GM12878 (cell line): ENCODE data around the gene DNMT3A. TPM values are rescaled to one million over a fixed set of nuclear protein-coding genes. Genes with fewer than 3 reads are reported as not detected.

Source experiments
- ATF3 ChIP-seq: IDR thresholded peaks from 2 replicates; pipeline ENCODE4 v1.6.1; 2011; ENCODE audit warnings: low read depth, mild to moderate bottlenecking, low read length, moderate library complexity, borderline replicate concordance; ENCODE audit errors: extremely low read depth
- BACH1 ChIP-seq: fragments of 450-650 bp; IDR thresholded peaks from 2 replicates; pipeline ENCODE4 v1.6.1; 2017; ENCODE audit warnings: mild to moderate bottlenecking, borderline replicate concordance
- BHLHE40 ChIP-seq, 2 experiments: fragments of 450-650 bp in 1 of 2; IDR thresholded peaks; 2 replicates each; pipeline ENCODE4 v1.6.1; 2011 to 2017; ENCODE audit warnings: low read depth in 2 of 2, borderline replicate concordance in 1 of 2, improper control_type of control experiment in 1 of 2, low read length in 1 of 2, mild to moderate bottlenecking in 1 of 2
- BRCA1 ChIP-seq: IDR thresholded peaks from 2 replicates; pipeline ENCODE4 v1.6.1; 2011; ENCODE audit warnings: low read depth, low read length, improper control_type of control experiment
- CBX3 ChIP-seq: fragments of 200-600 bp; sonication (generic); IDR thresholded peaks from 2 replicates; pipeline ENCODE4 v1.6.1; 2016; ENCODE audit warnings: low read depth, borderline replicate concordance
- FOXK2 ChIP-seq: fragments of 450-650 bp; IDR thresholded peaks from 2 replicates; pipeline ENCODE4 v1.6.1; 2017; ENCODE audit warnings: mild to moderate bottlenecking, moderate library complexity
- KAT2A ChIP-seq: conservative IDR thresholded peaks from 2 replicates; pipeline ENCODE4 v1.6.1; 2011; ENCODE audit warnings: low read depth, low read length; ENCODE audit not compliant: control insufficient read depth
- LARP7 ChIP-seq: fragments of 450-650 bp; IDR thresholded peaks from 2 replicates; pipeline ENCODE4 v1.6.1; 2017; ENCODE audit warnings: mild to moderate bottlenecking
- MEF2A ChIP-seq: IDR thresholded peaks from 2 replicates; pipeline ENCODE4 v1.6.1; 2011; ENCODE audit warnings: low read depth, mild to moderate bottlenecking, low read length, moderate library complexity; ENCODE audit not compliant: insufficient read depth
- MTA3 ChIP-seq: IDR thresholded peaks from 2 replicates; pipeline ENCODE4 v1.6.1; 2012; ENCODE audit warnings: low read length, inconsistent platforms, borderline replicate concordance
- MYC ChIP-seq: IDR thresholded peaks from 2 replicates; pipeline ENCODE4 v1.6.1; 2011; ENCODE audit warnings: mild to moderate bottlenecking, low read length, moderate library complexity, inconsistent platforms; ENCODE audit not compliant: insufficient read depth, insufficient replicate concordance, insufficient read length, severe bottlenecking
- NFIC ChIP-seq: IDR thresholded peaks from 2 replicates; pipeline ENCODE4 v1.6.1; 2012; ENCODE audit warnings: low read depth, mild to moderate bottlenecking, inconsistent platforms, low read length, moderate library complexity
- NFXL1 ChIP-seq: fragments of 450-650 bp; IDR thresholded peaks from 2 replicates; pipeline ENCODE4 v1.6.1; 2017; ENCODE audit warnings: antibody characterized with exemption, mild to moderate bottlenecking, borderline replicate concordance
- RAD51 ChIP-seq: fragments of 450-650 bp; IDR thresholded peaks from 2 replicates; pipeline ENCODE4 v1.6.1; 2016; ENCODE audit warnings: moderate library complexity, mild to moderate bottlenecking, inconsistent platforms
- SKIL ChIP-seq: fragments of 450-650 bp; IDR thresholded peaks from 2 replicates; pipeline ENCODE4 v1.6.1; 2017; ENCODE audit warnings: mild to moderate bottlenecking, low read depth, inconsistent platforms; ENCODE audit not compliant: poor library complexity, severe bottlenecking
- SMARCA5 ChIP-seq: fragments of 450-650 bp; IDR thresholded peaks from 2 replicates; pipeline ENCODE4 v1.6.1; 2017; ENCODE audit warnings: mild to moderate bottlenecking
- TBL1XR1 ChIP-seq: IDR thresholded peaks from 2 replicates; pipeline ENCODE4 v1.6.1; 2012; ENCODE audit warnings: low read depth, low read length, improper control_type of control experiment
- ZBTB11 ChIP-seq: fragments of 450-650 bp; formaldehyde crosslinking; IDR thresholded peaks from 2 replicates; pipeline ENCODE4 v1.5.0; 2022; ENCODE audit warnings: mild to moderate bottlenecking, missing genetic modification characterization
- polyA plus RNA-seq, 11 experiments: library from polyadenylated mRNA; depleted of rRNA in 4 of 11; unstranded in 6 of 11; stranded (reverse) in 5 of 11; fragments of >200 nt; fragmentation: Nextera tagmentation in 4 of 11; fragmentation: Illumina TruSeq in 1 of 11; extraction: Ambion mirVana in 4 of 11; extraction: Trizol in 1 of 11; gene quantifications; 1 replicate in 1 of 11; 2 replicates in 10 of 11; pipeline versions ENCODE4 v1.2.1 to v1.2.3, GENCODE V29; 2011 to 2016; ENCODE audit warnings: inconsistent platforms in 2 of 11, missing spikeins in 2 of 11, low read depth in 1 of 11
- total RNA-seq, 4 experiments: library from RNA; depleted of rRNA in 3 of 4; stranded (reverse); fragments of >200 nt in 3 of 4; fragmentation: Illumina TruSeq in 1 of 4; extraction: Trizol in 1 of 4; gene quantifications; 2 replicates each; pipeline versions ENCODE4 v1.2.1 to v1.2.3, GENCODE V29; 2013 to 2021

The DNMT3A gene
- total and polyA plus RNA-seq, 10 of the 15 experiments (the other 5 are each of a cell fraction or from before 2014, with no cell fraction given), result 7.4 to 51.6 (median 17.4) TPM

GRCh38 chr2:25314514-25315315 lies 27.0 kb downstream of the DNMT3A start (continued):
- TF ChIP-seq NFXL1, result no peak
- TF ChIP-seq TBL1XR1, result peak; percentile 59; the same call in 1 of the 2 replicates
- no peak for TF ChIP-seq KAT2A
- TF ChIP-seq MYC, result peak; percentile 46
- TF ChIP-seq ZBTB11 (CRISPR knock-in tag), result no peak
- TF ChIP-seq CBX3, result no peak
- no peak for TF ChIP-seq BRCA1
- peak; percentile 60; the same call in 1 of the 2 replicates for TF ChIP-seq NFIC
- TF ChIP-seq MTA3, result no peak
- TF ChIP-seq MEF2A, result 0 out of 2 replicates have a peak, but pooled peaks have one; percentile 14
- peak; percentile 52; the same call in 1 of the 2 replicates for TF ChIP-seq SMARCA5
- no peak for TF ChIP-seq LARP7
- TF ChIP-seq ATF3, result no peak
- no peak for TF ChIP-seq SKIL
- no peak; the same call in 1 of the 2 replicates for TF ChIP-seq RAD51
- TF ChIP-seq BHLHE40 (IDR thresholded peaks at IDR 0.05; ENCODE audit: borderline replicate concordance in 1 of 2, low read depth in 2 of 2, low read length in 1 of 2), result peak; percentile 50 to 52; a peak in 3 of 4 replicates
- no peak for TF ChIP-seq BACH1
- TF ChIP-seq FOXK2, result no peak
